Measurements from ENCODE around the gene CD9.

- TF ChIP-seq CTCF (IDR thresholded peaks at IDR 0.05 in 4 of 5, conservative IDR thresholded peaks at IDR 0.05 in 1 of 5) = no peak
- no peak for TF ChIP-seq POLR2A (IDR thresholded peaks at IDR 0.05)
These were observed 2.6 kb downstream of the CD9 start for GRCh38 chr12:6202846-6203245.

Data from gastrocnemius medialis (tissue), 4 donors.